Astrocyte of the spinal cord (primary cell): ENCODE data around the gene KIF5C.

Source experiments
- DNase-seq: peaks from one replicate; pipeline ENCODE4 v3.0.0; 2011; ENCODE audit warnings: low read depth, low spot score
- H3K4me3 ChIP-seq: 2 replicates; pipeline ENCODE4 v1.5.1; 2011; ENCODE audit warnings: low read depth, mild to moderate bottlenecking, low read length, moderate library complexity
- in situ Hi-C: cut with HindIII; loops from 2 replicates; pipeline ENCODE4 v1.10.0; 2017; ENCODE audit warnings: low sequenced_read_pairs
- TF ChIP-seq, protein P1 (sequence below): IDR thresholded peaks from 2 replicates; pipeline ENCODE4 v1.5.1; 2012; ENCODE audit warnings: low read depth, mild to moderate bottlenecking, low read length, inconsistent platforms

The KIF5C gene

GRCh38 chr2:148933456-148933855, 58.4 kb downstream of the KIF5C start:
- no peak for DNase-seq
- H3K4me3 ChIP-seq, result no peak overlapping the region
- TF ChIP-seq, protein P1, sequence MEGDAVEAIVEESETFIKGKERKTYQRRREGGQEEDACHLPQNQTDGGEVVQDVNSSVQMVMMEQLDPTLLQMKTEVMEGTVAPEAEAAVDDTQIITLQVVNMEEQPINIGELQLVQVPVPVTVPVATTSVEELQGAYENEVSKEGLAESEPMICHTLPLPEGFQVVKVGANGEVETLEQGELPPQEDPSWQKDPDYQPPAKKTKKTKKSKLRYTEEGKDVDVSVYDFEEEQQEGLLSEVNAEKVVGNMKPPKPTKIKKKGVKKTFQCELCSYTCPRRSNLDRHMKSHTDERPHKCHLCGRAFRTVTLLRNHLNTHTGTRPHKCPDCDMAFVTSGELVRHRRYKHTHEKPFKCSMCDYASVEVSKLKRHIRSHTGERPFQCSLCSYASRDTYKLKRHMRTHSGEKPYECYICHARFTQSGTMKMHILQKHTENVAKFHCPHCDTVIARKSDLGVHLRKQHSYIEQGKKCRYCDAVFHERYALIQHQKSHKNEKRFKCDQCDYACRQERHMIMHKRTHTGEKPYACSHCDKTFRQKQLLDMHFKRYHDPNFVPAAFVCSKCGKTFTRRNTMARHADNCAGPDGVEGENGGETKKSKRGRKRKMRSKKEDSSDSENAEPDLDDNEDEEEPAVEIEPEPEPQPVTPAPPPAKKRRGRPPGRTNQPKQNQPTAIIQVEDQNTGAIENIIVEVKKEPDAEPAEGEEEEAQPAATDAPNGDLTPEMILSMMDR, result no peak
- in situ Hi-C loops, result no loop called here

GRCh38 chr2:148935791-148936190, 60.8 kb downstream of the KIF5C start:
- no peak overlapping the region for H3K4me3 ChIP-seq
- in situ Hi-C loops, result no loop called here
- no peak for DNase-seq
- TF ChIP-seq, protein P1, result no peak

DNA sequence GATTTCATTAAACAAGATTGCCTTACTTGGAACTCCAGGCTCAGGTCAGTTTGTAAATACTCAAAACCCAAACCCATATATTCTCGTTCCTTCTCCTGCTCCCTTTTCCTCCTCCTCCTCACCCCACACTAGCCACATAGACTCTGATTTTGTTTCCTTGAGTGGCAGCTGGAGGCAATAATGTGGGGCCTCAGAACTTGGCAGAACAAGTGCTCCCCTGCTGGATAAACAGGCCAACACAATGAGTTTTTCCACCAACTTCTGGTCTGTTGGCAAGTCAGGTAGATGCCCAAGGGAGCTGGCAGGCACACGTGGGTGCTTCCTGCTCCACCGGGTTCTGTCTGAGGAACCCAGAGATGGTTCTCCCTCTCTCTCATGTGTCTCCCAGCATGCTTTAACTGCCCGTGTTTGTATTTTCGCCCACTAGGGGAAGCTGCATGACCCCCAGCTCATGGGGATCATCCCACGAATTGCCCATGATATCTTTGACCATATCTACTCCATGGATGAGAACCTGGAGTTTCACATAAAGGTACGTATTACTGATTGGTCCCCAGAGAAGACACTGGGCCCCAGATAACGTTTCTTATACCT, 61.9 kb downstream of the KIF5C start:
- in situ Hi-C loops, result no loop called here
- no peak overlapping the region for H3K4me3 ChIP-seq
- TF ChIP-seq, protein P1, result no peak
- DNase-seq, result no peak

DNA sequence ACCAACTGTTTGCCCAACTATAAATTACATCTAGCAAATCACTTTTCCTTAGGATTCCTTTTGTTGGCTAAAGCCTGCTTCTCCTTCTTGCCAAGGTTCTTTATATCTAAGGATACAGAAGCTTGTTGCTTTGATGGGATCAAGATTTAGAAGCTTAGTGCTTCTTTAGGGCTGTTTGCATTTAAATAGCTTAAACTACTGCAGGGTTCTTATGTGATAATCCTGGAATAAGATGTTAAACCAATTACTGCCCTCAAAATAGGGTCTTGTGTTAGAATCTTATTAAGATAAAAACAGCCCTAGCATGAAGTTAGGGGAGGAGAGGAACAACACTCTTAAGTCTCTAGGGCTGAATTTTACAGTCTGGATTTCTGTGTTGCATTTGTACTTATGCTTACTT, 64.2 kb downstream of the KIF5C start:
- TF ChIP-seq, protein P1, result no peak
- DNase-seq, result no peak
- in situ Hi-C loops, result no loop called here
- H3K4me3 ChIP-seq, result no peak overlapping the region

GRCh38 chr2:148943097-148943496, 68.1 kb downstream of the KIF5C start:
- no peak overlapping the region for H3K4me3 ChIP-seq
- TF ChIP-seq, protein P1, result no peak
- in situ Hi-C loops, result no loop called here
- DNase-seq, result no peak

- TF ChIP-seq, protein P1, result no peak
- H3K4me3 ChIP-seq, result no peak overlapping the region
- in situ Hi-C loops, result no loop called here
- DNase-seq, result no peak
Measured at GRCh38 chr2:148944536-148944935, 69.5 kb downstream of the KIF5C start.
